Lower leg skin (tissue), 3 donors: ENCODE data around the gene PSIP1.

Experiments used
- POLR2A ChIP-seq, 2 donors: fragments of 450-650 bp; IDR thresholded peaks; one replicate each; pipeline ENCODE4 v1.6.1; 2016 to 2017; ENCODE audit warnings: antibody characterized with exemption in 2 of 2, mild to moderate bottlenecking in 1 of 2, moderate library complexity in 1 of 2
- TF ChIP-seq, protein P1 (sequence below), 3 donors: fragments of 450-650 bp; IDR thresholded peaks; one replicate each; pipeline ENCODE4 v1.5.1; 2016; ENCODE audit warnings: antibody characterized with exemption in 3 of 3, mild to moderate bottlenecking in 3 of 3, moderate library complexity in 2 of 3

DNA sequence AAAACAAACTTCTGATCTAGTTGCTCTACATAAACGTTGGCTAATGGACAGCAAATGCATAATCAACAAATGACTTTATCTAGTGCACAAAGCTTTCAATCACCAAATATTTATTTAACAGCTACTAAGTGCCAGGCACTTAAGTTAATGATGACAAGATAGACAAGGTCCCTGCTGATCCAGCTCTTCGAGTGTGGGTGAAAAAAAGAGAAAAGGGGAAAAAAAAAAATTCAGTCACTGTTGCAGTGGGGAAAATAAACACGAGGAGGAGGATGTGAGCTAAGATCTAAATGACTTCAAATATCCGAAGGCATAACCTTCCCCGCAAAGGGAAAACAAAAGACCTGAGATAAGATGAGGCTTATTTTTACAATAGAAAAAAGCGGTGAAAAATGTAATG is 9.6 kb downstream of the PSIP1 start:
- TF ChIP-seq, protein P1, sequence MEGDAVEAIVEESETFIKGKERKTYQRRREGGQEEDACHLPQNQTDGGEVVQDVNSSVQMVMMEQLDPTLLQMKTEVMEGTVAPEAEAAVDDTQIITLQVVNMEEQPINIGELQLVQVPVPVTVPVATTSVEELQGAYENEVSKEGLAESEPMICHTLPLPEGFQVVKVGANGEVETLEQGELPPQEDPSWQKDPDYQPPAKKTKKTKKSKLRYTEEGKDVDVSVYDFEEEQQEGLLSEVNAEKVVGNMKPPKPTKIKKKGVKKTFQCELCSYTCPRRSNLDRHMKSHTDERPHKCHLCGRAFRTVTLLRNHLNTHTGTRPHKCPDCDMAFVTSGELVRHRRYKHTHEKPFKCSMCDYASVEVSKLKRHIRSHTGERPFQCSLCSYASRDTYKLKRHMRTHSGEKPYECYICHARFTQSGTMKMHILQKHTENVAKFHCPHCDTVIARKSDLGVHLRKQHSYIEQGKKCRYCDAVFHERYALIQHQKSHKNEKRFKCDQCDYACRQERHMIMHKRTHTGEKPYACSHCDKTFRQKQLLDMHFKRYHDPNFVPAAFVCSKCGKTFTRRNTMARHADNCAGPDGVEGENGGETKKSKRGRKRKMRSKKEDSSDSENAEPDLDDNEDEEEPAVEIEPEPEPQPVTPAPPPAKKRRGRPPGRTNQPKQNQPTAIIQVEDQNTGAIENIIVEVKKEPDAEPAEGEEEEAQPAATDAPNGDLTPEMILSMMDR (IDR thresholded peaks at IDR 0.05), result no peak
- TF ChIP-seq POLR2A (IDR thresholded peaks at IDR 0.05), result no peak
